HG02798 (cell line): ENCODE measurements around the gene AKR7A3.
"Not testable (repeated sequence)": the region's sequence is repeated elsewhere in the genome, so short reads cannot be mapped to it uniquely, and the experiment has no call there.

Experiments used
- ATAC-seq: cut with Tn5 transposase; IDR thresholded peaks from one replicate; pipeline ENCODE4 v1.9.1; 2021; ENCODE audit warnings: mild to moderate bottlenecking; ENCODE audit not compliant: unreplicated experiment, poor library complexity

The AKR7A3 gene

DNA sequence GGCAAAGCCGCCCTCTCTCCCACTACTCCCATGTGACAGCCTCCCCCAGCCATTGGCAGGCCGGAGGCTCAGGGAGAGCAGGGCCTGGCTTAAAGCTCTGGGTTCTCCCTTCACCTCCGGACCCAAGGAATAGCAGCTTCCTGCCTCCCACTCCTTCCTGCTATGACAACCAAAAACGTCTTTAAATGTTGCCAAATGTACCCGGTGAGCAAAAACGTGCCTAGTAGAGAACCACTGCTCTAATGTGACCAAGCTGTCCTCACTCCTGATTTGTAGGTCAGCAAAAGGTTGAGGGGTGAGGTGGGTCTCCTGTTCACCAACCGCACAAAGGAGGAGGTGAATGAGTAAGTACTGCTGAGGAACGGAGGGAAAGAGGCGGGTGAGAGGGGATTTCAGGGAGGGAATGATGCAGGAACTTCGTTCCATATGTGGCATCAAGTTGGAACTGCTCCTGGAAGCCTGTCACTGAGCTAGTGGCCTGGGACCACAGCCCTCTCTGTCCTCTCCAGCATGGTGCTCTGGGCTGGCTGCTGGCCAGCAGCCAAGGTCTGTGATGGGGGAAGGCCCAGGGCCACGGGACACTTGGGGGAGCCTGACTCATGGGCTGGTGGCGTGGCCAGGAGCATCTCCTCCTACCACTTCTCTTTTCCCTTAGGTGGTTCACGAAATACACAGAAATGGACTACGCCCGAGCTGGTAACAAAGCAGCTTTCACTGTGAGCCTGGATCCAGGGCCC is 31.2 kb downstream of the AKR7A3 start:
- no peak for ATAC-seq

DNA sequence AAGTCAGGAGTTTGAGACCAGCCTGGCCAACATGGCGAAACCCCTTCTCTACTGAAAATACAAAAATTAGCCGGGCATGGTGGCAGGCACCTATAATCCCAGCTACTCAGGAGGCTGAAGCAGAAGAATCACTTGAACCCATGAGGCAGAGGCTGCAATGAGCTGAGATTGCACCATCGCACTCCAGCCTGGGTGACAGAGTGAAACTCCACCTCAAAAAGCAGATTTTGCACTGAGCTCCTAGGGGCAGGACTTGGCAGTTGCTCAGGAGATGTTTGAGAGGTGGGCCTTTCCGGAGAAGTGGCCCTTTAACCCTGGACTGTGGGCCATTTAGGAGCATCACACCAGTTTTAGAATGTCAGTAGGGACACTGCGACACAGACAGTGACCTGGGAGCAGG is 32.3 kb downstream of the AKR7A3 start:
- ATAC-seq, result not testable (repeated sequence)

- ATAC-seq, result no peak
Observed at GRCh38 chr1:19255288-19255687, 33.3 kb downstream of the AKR7A3 start.

GRCh38 chr1:19254416-19254815 is 34.2 kb downstream of the AKR7A3 start:
- ATAC-seq, result no peak

- peak; percentile 92 for ATAC-seq
Observed at GRCh38 chr1:19251305-19252196, 37.0 kb downstream of the AKR7A3 start, which contains the start of the genes EMC1 and MRTO4. EMC1 (minus strand) TSS chr1:19251524; CDS start chr1:19251509, 15 bp downstream. MRTO4 (plus strand) TSS chr1:19251805; CDS start chr1:19251836, 31 bp downstream.

DNA sequence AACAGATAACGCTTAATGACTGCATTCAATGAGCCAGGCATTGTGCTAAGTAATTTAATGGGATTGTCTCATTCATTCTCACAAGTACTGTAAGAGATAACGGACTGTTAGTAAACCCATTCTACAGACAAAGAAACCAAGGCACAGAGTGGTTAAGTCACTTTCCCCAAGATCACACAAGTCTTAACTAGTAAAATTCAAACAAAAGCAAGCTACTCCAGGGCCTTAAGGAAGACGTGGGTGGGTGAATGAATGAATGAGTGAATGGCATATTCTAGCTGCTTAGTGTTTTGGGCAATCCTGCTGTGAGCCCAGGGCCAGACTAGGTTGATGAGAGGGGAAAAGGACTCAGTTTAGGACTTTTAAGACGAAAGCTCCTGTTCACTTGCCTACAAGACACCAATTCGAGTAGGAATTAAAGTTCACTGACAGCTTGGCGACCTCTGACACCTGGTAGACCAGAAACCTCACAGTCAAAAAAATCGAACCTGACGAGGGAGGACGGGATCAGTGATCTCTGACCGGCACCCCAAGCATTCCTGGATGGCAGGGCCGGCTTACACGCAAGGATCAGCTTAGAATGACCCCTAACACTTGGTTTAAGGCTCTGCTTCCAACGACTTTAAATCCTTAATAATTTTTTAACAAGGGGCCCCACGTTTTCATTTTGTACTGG is 37.8 kb downstream of the AKR7A3 start:
- no peak for ATAC-seq

DNA sequence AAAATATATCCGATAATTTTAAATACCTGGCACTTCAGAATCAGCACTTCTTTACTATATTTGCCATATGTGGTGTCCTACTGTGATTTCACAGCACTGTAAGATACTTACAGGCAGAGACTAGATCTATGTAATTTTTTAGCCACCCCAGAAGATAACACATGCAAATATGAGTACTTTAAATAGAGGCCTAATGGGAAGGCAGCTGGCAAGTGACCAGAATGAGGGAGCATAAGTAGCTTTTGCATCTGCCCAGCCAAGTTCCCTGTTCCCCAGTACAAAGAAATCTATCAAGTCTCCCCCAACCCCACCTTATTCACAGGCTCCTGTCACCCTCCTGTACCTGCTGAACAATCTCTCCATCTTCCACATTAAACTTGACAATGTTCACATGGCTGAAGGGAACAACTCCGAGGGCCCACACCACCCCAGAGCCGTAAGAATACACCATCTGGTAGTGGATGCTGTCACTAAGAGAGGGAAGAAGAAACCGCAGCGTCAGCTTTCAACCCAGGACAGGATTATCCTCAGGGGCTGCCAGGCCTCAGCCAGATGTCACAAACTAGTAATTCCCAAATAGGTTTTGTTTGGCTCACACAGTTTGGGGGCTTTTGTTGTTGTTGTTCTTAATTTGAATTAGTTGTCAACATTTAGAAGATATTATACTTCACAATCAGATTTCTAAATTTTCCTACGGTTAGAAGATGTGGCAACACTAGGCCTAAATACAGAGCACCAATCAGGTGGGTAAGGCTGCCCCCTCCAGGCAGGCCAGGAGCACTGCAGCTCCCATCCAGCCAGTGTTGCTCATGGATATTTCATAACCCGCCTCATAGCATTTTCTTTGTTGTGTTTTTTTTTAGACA is 47.7 kb downstream of the AKR7A3 start:
- ATAC-seq, result no peak

- ATAC-seq, result no peak
Observed at GRCh38 chr1:19239876-19240275, 48.7 kb downstream of the AKR7A3 start.

- no peak for ATAC-seq
Observed at GRCh38 chr1:19234224-19234623, 54.3 kb downstream of the AKR7A3 start.
